ENCODE data around the gene PLET1.

PLET1 gene

DNA sequence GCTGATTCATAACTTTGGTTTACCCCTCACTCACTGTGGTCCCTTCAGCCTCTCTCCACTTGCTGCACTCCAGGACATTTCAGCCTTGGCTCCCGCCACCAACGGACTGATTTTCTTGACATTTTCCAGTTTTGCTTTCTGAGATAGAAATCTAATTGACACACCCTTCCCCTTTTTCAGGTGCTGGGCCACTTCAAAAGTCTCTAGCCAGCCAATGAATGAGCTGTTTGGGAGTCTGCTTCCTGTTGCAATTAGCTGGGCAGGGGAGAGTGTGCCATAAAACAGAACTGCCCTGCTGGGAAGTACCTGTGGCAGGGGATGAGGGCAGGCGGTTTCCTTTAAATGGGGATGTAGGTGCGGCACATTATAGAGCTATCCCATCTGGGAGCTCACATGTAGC is 21.1 kb upstream of the PLET1 start:
- no peak for DNase-seq (ENCODE audit: low spot score)

DNA sequence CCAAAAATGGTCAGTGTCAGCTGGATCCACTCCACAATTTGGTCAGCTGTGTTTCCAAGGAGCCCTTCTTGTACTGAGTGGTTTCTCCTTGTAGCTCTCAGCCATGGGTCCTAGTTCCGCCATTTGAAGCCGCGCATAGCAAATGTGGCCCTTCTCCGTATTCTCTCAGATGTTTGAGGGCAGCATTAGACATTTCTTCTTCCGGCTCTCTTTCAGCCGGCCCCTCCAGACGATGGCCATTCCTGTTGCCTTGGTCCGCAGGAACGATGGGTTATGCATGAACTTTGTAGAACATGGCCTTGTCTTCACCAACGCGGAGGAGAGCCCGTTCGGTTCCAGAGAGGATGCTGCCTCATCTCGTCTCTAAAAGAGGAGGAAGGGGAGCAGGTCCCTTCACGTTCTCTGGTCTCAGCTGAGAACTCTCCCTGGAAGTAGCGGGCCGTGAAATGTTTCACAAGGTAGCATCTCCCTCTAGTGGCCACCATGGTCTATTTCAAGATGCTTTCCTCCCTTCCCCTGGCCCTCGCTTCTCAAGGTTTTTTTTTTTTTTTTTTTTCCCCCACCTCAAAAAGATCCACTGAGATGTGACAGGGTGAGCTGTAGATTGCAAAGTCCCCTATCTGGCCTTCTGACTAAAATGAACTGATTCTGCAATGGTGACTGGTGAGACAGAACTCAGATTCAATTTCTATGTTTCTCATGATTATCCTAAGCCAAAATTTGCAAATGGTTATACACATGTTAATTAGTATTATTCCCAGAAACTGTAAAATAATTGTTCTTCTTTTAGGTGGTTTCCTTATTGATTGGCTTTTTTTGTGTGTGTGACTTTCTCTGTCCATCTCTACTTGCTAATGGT is 19.8 kb upstream of the PLET1 start:
- DNase-seq (ENCODE audit: low spot score): peak; percentile 89

DNA sequence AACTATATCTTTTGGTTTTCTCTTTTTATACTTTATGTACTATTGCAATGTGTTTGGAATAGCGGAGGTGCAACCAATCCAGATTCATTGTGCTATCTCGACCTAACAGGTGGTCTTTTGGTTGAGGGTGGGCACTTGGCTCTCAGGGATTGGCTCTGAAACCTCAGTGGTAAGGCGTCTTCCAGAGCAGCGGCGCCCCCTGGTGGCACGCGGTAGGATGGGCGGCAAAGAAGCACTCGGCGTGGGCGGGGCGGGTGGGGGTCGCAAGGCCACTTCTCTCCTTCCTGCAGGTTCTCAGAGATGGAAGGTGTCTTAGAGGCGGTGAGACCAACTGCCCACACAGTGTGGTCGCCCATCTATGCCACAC is 19.2 kb upstream of the PLET1 start:
- peak; percentile 83 for DNase-seq (ENCODE audit: low spot score)

DNA sequence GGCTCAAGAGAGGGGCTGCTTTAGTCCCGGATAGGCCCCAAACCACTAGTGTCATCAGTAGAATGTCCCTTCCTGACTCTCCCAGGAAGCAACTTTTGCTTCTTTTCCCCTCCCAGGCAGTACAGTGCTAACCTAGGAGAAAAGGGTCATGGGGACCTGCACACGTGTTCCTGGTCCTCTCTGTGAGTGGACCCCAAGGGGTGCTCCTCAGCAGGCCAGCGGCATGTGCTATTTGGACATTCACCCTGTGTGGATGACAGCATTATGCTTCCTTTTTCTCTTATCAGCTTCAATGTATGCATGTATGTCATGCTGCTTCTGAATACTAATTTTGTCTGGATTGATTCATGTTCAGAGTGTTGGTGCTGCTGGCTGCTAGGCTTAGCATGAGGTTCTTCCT is 18.1 kb upstream of the PLET1 start:
- DNase-seq (ENCODE audit: low spot score): no peak

DNA sequence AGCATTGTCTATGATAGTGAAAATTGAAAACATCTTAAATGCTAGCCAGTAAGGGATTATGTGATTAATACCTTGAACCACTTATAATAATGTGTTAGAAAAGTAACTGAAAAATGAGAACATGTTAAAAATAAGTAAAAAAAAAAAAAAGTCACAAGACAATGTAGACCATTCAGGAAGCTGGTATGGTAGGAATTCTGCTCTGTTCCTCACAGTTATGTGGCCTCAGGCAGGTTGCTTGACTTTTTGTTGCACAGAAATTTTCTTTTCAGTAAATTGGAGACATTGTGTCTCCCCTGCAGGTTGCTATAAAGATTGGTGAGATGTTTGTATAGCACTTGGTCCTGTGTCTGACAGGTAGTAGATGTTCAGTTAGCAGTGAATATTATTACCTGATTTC is 17.3 kb upstream of the PLET1 start:
- peak; percentile 41 for DNase-seq (ENCODE audit: low spot score)

DNA sequence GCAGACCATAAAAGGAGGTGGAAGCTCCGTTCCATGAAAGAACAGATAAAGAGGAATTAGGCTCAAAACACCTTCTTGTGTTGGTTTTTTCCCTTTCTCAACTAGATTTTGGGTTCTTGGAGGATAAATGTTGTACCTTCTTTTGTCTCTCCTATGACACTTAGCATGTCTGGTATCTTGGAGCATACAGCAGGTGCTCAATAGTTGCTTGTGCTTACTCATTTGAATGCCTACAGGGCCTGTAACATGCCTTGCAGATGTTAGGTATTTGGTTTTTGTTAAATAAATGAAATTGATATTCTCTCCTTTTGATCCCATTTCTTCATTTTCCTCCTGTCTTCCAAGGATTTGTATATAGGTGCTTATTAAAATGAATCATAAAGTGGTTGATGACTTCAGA is 16.4 kb upstream of the PLET1 start:
- DNase-seq (ENCODE audit: low spot score): no peak

DNA sequence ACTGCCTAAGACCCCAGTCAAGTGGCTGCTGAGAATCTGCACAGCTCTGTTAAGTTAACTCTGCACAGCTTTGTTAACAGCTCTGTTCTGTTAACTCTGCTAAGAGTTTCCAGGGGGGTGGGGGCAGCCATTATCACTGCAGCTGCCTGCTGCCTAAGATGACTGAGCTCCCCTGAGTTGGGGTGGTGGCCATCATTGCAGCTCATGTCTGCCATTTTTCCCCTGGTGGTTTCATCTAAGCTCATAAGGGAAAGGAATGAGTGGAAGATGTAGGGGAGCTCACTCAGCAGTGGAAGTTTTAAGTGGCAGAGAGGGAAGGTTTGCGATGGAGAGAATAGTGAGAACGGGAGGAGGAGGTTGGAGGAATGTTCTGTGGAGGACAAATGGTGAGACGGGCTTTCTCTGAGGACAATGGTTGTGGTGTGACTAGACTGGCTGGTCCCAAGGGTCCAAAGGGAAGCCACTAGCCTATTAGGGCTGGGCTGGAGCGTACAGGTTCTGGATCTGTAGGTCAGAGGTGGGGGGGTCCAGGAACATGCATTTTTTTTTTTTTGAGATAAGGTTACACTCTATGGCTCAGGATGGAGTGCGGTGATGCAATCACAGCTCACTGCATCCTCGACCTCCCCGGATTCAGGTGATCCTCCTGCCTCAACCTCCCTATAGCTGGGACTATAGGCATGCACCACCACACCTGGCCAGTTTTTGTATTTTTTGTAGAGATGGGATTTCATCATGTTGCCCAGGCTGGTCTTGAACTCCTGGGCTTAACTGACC is 13.5 kb upstream of the PLET1 start:
- DNase-seq (ENCODE audit: low spot score): no peak

DNA sequence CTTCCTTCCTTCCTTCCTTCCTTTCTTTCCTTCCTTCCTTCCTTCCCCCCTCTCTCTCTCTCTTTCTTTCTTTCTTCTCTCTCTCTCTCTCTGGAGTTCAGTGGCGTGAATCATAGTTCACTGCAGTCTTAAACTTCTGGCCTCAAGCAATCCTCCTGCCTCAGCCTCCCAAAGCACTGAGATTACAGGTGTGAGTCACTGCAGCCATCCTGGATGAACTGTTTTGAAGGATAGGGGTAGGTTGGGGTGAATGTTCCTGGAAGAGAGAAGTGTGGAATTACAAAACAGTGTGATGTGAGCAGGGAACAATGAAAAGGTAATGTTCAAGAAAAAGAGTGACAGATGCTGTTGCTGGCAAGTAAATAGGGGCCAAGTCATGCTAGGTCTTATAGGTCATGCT is 12.4 kb upstream of the PLET1 start:
- no peak for DNase-seq (ENCODE audit: low spot score)

DNA sequence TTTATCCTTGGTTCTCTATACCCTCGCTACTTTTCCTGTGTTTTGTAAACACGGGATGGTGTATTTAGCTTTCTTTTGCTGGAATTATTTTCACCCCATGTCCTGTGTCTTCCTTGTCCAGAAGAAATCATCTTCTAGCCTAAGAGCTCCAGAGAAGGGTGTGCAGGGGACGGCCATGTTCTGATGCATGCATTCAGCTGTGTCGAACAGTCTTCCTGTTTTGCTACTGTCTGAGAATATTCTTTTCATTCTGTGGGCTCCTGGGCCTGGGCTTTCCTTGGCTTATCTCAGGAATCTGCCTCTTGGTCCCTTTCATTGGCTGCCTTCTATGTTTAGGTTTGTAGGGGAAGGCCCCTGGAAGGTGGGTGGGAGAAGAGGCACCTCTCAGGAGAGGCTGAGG is 10.6 kb upstream of the PLET1 start:
- DNase-seq (ENCODE audit: low spot score): no peak

DNA sequence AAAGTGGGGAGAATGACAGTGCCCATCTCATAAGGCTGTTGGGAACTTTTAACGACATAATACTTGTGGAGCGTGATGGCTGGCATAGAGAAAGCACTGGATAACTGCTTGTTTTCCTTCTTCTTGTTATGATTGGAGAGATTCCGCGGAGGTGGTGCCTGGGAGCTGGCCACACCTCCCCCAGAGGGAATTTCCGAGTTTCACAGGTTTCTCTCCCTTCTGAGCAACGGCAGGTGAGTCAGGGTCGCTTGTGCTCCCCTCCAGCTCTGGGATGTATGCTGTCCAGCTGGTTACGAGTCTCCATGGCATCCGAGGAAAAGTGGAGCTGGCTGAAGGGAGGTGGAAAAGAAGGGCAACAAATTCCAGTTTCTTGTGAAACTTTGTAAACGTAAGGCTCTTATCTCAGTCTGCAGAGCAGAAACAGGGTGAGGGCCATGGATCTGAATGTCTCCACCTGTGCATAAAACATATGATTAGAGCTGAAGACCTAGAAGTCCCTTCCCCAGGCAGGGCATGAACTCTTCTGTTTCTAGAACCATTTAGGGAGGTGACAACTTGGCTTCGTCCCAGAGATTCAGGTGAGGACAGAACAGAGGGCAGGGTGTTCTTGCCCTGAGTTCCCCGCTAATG is 10.0 kb upstream of the PLET1 start:
- DNase-seq (ENCODE audit: low spot score): no peak

DNA sequence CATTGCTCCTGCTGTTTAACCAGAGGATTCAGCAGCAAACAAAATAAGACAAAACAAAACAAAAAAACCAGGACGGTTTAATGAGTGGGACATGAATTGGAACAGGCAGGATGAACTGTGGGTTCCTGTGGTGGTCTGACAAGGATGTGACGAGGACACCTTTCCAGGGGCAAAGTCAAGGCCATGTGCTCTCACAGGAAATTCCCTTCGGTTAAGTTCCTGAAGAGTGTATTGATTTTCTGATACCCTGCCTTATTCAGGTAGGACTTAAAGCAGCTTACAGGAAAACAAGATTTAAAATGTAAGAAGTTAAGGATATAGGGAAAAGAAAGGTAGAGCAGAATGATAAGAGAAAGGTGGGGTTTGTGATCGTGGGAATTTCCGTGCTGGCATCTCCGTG is 8.5 kb upstream of the PLET1 start:
- no peak for DNase-seq (ENCODE audit: low spot score)

DNA sequence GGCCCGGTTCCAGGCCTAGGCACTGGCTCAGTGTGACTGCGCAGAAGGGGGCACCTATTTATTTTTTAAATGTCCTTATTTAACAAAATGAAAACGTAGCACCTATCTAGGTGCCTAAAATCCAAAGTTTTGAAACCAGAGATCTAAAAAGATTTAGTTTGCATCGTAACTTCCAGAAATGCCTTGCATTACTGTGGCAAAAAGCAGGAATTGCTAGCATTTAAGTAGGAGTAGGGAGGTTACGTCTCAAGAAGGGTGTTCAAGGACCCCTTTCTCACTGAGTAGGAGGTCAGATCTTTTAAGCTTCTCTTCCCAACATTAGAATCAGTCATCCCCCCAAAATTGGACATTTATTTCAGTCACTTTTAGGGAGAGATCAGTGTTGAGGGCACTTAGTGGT is 7.7 kb upstream of the PLET1 start:
- no peak for DNase-seq (ENCODE audit: low spot score)

DNA sequence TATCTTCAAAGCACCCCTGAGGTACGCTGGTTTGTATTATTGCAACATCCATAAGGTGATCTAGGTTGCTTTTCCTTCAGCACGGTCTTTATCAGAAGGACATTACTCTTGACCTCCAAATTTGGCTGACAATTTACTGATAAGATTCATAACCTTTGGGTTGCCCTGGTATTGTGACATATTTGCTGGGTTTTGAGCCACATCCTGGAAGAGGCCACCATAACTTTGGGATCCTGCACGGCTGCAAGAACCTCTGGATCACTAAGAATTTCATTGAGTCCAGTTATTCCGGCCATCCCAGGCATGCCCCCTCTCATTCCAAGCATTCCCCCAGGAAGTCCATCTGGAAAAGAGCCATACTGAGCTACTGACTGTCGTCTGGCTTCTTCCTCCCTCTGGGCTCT is 6.5 kb upstream of the PLET1 start:
- peak; percentile 19 for DNase-seq (ENCODE audit: low spot score)

DNA sequence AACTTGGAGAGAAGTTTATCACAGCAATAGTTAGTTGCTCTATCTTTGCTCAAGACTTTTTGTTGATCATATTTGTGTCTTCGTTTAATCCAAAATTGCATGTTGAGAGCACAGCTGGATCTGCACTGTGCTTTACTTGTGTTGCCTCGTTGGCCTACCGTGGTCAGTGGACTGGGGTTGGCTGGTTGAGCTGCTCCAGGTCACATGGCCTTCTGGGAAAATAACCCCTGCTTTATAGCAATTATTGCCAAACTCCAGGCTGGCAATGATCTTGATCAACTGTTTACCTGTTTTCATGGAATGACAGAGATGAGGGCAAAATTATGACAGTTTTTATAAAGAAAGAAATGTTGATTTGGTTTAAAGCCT is 5.7 kb upstream of the PLET1 start:
- no peak for DNase-seq (ENCODE audit: low spot score)

DNA sequence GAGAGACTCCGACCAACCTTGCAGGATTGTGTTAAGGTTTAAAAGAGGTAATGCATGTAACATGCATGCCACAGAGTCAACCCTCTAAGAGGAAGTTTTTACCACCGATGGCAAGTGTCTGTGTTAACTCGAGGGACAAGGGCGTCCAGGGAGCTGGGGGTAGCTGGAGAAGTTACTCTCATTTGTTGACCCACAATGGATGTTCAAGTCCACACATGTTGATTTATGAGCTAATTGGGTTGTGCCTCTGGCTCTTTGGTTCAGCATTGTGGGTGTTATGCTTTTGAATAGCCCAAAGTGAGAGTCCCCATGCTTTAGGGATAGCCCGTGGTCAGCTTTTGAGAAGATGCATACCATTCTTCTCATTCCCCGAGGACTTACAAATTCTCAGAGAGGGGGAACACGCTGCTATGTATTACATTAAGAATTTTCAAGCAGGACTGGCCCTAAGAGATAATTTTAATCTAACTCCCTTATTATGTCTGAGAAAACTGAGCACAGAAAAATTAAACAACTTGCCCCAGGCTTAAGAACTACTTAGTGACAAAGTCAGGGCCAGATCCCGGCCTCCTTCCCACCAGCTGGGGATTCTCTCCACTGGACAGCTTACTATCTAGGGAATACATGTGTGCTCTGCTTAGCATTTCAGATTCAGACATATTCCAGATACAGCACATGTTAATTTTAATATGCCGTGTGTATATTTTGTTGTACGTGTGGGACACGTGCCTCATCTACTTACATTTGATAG is 5.2 kb upstream of the PLET1 start:
- DNase-seq (ENCODE audit: low spot score): peak; percentile 39

DNA sequence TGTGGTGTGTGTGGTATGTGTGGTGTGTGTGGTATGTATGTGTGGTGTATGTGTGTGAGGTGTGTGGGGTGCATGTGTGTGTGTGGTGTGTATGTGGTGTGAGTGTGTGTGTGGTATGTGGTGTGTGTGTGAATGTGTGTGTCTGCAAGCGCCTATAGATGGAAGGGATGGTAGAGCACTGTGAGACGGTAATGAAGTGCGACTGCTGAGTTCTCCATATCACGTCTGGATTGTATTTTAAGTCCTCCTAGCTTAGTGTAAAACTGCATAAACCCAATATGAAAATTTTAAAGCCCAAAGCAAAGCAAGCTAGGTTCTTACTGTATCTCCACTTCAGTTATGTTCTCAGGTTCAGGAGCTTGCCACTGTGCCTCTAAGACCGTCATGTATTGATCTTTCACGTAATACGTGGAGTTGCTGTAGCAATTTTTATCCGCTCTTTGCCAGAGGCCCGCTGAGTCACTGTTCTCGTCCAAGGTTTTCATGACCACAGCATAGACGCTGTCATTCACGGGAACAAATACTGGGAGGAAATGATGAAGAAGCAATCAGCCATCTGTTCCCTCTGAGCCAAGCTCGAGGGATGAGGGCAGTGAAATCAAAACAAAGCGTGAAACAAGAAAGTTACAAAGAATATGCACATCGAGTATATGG is 5.5 kb downstream of the PLET1 start:
- DNase-seq (ENCODE audit: low spot score): peak; percentile 49

DNA sequence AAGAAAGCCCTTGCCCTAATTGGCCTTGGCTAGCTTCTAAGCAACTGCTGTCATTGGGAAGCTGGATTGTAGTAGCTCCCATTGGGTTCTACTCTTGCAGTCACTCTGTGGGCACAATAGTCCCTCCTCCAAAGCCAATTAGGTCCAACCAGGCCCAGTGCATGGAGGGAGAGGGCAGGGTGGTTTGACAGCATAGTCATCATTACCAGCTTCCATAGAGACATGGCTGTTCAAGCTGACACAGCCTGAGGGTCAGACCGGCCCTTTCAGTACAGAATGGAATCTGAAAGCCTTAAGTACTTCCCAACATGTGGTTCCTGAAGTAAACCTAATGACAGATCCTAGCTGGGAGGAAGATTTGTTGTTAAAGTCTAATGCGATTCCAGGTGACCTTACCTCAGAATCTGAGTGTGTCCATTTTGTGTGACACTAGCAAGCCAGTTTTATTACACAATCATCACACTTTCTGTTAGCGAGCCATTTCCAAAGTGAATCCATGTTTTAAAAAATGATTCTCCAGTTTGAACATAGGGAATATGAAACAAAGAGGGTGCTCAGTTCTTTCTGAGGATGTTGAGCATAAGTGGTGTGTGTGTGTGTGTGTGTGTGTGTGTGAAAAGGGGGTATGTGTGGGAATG is 6.9 kb downstream of the PLET1 start:
- DNase-seq (ENCODE audit: low spot score): no peak

DNA sequence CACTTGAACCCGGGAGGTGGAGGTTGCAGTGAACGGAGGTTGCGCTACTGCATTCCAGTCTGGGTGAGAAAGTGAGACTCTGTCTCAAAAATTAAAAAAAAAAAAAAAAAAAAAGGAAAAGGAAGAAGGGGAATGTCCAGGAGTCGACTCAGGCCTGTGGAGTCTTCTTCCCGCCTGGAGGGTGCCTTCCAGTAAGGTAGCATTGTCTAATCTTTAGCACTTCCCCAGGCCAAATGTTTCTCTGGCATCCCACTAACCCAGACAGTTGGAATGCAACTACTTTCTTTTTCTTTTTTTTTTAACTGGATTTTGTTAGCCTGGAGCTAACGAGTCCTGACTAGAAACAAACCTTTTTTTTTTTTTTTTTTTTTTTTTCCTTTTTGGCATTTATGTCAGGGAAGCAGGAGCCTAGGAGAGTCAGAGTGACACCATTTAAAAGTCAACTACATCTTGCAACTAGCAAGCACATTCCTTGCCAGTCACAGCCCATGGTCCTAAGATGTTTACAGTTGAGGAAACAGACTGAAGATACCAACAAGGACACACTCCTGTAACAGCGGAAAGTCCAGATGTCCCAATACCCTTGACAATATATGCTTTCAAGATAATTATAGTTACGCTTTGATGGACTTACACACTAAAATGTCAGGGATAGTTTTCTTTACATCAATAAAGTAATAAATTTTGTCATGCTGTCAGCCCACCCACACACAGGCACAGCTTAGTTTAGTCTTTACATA is 10.6 kb downstream of the PLET1 start:
- DNase-seq (ENCODE audit: low spot score): peak; percentile 11

DNA sequence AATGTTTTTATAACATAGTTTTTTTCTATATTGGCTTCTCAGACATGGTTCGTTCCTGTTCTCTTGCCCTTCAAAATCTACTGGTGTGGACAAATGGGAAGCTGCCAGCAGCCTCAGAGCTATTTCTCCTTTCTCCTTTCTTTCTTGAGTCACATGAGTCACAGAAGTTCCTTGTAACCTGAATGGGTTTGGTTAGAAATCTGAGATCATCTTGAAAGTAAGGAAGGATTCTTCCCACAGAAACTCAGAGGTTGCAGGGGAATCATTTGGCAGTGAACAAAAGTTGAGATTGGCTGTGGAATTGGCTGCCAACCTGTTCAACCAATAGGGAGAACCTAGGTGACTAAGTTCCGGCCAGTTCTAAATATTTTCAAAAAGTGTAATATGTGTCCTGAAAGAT is 12.5 kb downstream of the PLET1 start:
- no peak for DNase-seq (ENCODE audit: low spot score)

DNA sequence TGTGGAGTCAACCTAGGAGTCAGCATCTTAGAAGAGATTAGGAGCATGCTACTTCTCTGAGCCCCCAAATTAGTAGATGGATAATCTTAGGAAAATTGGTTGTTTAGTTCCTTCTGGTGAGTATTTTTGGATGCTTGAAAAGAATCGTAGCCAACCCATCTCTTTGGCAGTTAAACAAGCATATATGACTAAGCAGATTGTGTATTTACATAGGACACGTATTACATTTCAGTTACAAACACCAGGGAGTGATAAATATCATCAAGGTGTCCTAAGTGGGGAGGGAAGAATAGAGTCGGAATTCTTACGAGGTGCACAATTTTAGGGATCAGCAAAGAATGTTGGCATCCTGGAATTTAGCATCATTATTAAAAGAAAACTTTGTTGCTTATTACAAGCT is 13.5 kb downstream of the PLET1 start:
- DNase-seq (ENCODE audit: low spot score): no peak

DNA sequence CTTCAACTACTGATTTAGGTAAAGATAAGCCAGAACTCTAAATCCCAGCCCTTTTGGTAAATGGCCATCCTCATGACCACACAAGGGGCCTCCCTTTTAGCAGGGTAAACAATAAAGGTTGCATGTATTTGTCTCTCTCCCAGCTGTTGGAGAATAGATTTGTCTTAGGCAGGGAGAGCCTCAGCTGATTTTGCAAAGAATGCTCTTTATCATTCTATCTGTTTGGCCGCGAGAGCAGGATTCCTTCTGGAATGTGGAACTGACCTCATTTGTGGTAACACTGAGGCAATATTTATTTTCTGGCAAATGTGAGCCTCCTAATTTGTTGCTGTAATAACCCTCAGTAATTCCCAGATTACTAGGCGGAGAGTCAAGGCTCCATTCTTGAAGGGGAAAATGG is 19.2 kb downstream of the PLET1 start:
- peak; percentile 48 for DNase-seq (ENCODE audit: low spot score)
